COLO829 (cell line): Measurements from ENCODE around the gene TRHDE.
"Not testable (repeated sequence)": the region's sequence is repeated elsewhere in the genome, so short reads cannot be mapped to it uniquely, and the experiment has no call there.

Experiments
- DNase-seq: peaks from one replicate; pipeline ENCODE4 v3.0.0; 2012; ENCODE audit warnings: low spot score

TRHDE gene

GRCh38 chr12:72511906-72512305, 239.7 kb downstream of the TRHDE start:
- DNase-seq = no peak

- not testable (repeated sequence) for DNase-seq
These were observed 248.0 kb downstream of the TRHDE start for GRCh38 chr12:72520044-72520678.

GRCh38 chr12:72521326-72521725, 249.2 kb downstream of the TRHDE start:
- no peak for DNase-seq

GRCh38 chr12:72522411-72522810, 250.2 kb downstream of the TRHDE start:
- no peak for DNase-seq

- DNase-seq = no peak
These were observed 251.6 kb downstream of the TRHDE start for GRCh38 chr12:72523754-72524153.

GRCh38 chr12:72535212-72535990, 263.2 kb downstream of the TRHDE start:
- DNase-seq = no peak

GRCh38 chr12:72540811-72541210, 268.6 kb downstream of the TRHDE start:
- no peak for DNase-seq

- no peak for DNase-seq
These were observed 271.8 kb downstream of the TRHDE start for GRCh38 chr12:72543777-72544467.

- no peak for DNase-seq
These were observed 273.9 kb downstream of the TRHDE start for GRCh38 chr12:72546106-72546505.

GRCh38 chr12:72547573-72547972, 275.4 kb downstream of the TRHDE start:
- DNase-seq = no peak

- no peak for DNase-seq
These were observed 277.0 kb downstream of the TRHDE start for GRCh38 chr12:72549184-72549583.

- no peak for DNase-seq
These were observed 288.0 kb downstream of the TRHDE start for GRCh38 chr12:72560003-72560769.

GRCh38 chr12:72570601-72571000, 298.4 kb downstream of the TRHDE start:
- DNase-seq = no peak

GRCh38 chr12:72574138-72574537, 302.0 kb downstream of the TRHDE start:
- DNase-seq = no peak

- no peak for DNase-seq
These were observed 306.2 kb downstream of the TRHDE start for GRCh38 chr12:72578327-72578726.

GRCh38 chr12:72586456-72586855, 314.3 kb downstream of the TRHDE start:
- no peak for DNase-seq

GRCh38 chr12:72602581-72602980, 330.4 kb downstream of the TRHDE start:
- no peak for DNase-seq

GRCh38 chr12:72605975-72606374, 333.8 kb downstream of the TRHDE start:
- no peak for DNase-seq

GRCh38 chr12:72610342-72610741, 338.2 kb downstream of the TRHDE start:
- DNase-seq = no peak

- DNase-seq = no peak
These were observed 338.7 kb downstream of the TRHDE start for GRCh38 chr12:72610854-72611358.

- DNase-seq = no peak
These were observed 340.0 kb downstream of the TRHDE start for GRCh38 chr12:72612171-72612570.

- no peak for DNase-seq
These were observed 346.6 kb downstream of the TRHDE start for GRCh38 chr12:72618764-72619163.
